Activated naive CD4-positive, alpha-beta T cell treated with anti-CD3 and anti-CD28 coated beads, Interleukin-2, amount 50 U/mL, for 72 hours (primary cell): ENCODE data around the gene LIMK2. TPM values are rescaled to one million over a fixed set of nuclear protein-coding genes. Genes with fewer than 3 reads are reported as not detected.
"Not testable (repeated sequence)": the region's sequence is repeated elsewhere in the genome, so short reads cannot be mapped to it uniquely, and the experiment has no call there.

ENCODE experiments used
- ATAC-seq, 2 donors: fragments of 150-1000 bp; cut with Tn5 transposase; 2 replicates each; pipeline ENCODE4 v1.10.0; 2021; ENCODE audit warnings: mild to moderate bottlenecking in 2 of 2, moderate library complexity in 2 of 2
- DNase-seq, 2 donors: peaks; one replicate each; pipeline ENCODE4 v3.0.0; 2021 to 2022; ENCODE audit warnings: low spot score in 2 of 2
- H3K27ac Mint-ChIP-seq, 2 donors: one replicate each; pipeline ENCODE4 v1.8.0; 2022; ENCODE audit warnings: mild to moderate bottlenecking in 2 of 2, mixed read lengths in 2 of 2
- H3K36me3 Mint-ChIP-seq, 2 donors: one replicate each; pipeline ENCODE4 v1.8.0; 2022; ENCODE audit warnings: mixed read lengths in 2 of 2
- H3K9me3 Mint-ChIP-seq, 2 donors: one replicate each; pipeline ENCODE4 v1.8.0; 2022; ENCODE audit warnings: mixed read lengths in 2 of 2
- total RNA-seq, 2 donors: library from RNA; stranded (reverse); gene quantifications; one replicate each; pipeline ENCODE4 v1.2.3, GENCODE V29; 2022

The LIMK2 gene
- total RNA-seq, 2 donors from 2014 or later: 46.8 to 66.2 TPM

DNA sequence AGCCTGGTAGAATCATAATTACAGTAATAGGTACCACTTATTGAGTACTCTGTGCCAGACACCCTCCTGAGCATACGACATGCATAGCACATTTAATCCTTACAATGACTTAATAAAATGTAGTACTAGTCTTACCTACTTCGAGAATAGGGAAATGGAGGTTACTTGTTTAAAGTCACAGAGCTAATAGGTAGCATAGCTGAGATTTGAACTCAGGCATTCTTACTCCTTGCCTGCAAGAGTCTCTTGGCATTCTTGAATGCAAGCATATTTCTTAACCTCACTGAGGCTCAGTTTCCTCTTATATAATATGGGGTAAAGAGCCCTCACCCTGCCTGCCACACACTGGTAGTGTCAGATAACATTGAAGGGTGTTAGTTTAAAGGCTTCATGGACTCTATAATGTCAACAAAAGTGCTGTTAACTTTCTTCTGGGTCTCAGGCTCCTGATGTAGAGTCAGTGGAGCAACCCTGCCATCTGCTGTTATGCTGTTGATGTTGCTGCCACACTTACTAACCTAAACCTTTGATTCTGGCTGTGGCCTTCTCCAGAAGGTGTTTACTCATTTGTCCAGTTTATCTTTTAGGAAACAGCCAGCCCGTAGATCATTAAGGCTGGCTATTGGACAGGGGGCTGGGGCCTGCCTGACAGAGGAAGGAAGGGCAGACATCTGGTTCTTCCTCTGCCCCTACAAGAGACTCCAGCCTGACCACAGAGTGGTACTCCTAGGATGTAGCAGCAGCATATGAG is 18.9 kb downstream of the LIMK2 start:
- DNase-seq (no peak), ATAC-seq (peak; percentile 25 to 61)
- H3K36me3 Mint-ChIP-seq: peaks cover 0 to 7% of the 10 kb centered on the region in 2 donors
- no peaks in the 10 kb centered on the region for H3K9me3 Mint-ChIP-seq
- H3K27ac Mint-ChIP-seq: peak overlapping the region; percentile 24 to 74

DNA sequence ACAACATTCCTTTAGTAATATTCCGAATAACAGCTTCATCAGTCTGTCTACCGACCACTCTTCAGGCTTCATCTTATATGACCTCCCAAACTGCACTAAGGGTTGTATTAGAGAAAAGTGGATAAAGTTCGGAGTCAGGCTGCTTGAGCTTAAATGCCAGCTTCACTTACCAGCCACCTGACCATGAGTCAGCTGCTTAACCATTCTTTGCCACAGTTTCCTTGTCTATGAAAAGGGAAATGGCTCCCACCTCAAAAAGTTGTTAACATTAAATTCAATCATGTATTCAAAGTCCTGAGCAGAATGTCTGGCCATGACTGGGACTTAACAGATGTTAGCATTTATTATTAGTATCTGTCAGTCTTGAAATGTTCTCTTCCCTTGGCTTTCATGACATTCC is 20.9 kb downstream of the LIMK2 start:
- no peak for ATAC-seq
- H3K9me3 Mint-ChIP-seq: no peaks in the 10 kb centered on the region
- peaks cover 0 to 7% of the 10 kb centered on the region in 2 donors for H3K36me3 Mint-ChIP-seq
- peak overlapping the region in 1 of 2 donors; percentile 29 for H3K27ac Mint-ChIP-seq
- no peak for DNase-seq

DNA sequence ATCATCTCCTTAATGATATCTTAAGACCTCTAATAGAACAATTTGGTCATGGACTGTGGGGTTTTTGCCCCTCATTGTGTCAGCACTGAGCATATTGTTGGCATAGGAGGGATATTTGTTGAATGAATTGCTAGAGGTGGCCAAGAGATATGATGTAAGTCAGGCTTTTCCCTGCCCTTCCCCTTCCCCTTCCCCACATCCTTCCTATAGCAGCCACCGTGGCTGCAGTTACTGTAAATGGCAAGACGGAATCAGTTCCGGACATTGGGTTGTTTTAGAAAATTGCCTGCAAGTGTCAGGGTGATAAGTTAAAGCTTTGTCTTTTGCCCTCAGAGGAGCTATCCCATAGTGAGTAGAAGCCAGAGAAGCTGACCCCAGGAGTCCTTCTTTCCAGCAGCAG is 23.0 kb downstream of the LIMK2 start:
- ATAC-seq (peak in 1 of 2 donors; percentile 55), DNase-seq (no peak)
- H3K36me3 Mint-ChIP-seq: peaks cover 0 to 7% of the 10 kb centered on the region in 2 donors
- no peaks in the 10 kb centered on the region for H3K9me3 Mint-ChIP-seq
- peak overlapping the region; percentile 18 to 48 for H3K27ac Mint-ChIP-seq

DNA sequence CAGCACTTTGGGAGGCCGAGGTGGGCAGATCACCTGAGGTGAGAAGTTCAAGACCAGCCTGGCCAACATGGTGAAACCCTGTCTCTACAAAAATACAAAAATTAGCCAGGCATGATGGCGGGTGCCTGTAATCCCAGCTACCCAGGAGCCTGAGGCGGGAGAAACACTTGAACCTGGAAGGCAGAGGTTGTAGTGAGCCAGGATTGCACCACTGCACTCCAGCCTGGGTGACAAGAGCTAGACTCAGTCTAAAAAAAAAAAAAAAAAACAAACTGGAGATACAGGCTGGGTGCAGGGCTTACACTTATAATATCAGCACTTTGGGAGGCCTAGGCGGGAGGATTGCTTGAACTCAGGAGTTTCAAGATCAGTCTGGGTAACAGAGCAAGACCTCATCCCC is 23.9 kb downstream of the LIMK2 start:
- not testable (repeated sequence) for H3K9me3 Mint-ChIP-seq, H3K36me3 Mint-ChIP-seq, DNase-seq, ATAC-seq
- peak overlapping the region in 1 of 2 donors; percentile 48 for H3K27ac Mint-ChIP-seq

DNA sequence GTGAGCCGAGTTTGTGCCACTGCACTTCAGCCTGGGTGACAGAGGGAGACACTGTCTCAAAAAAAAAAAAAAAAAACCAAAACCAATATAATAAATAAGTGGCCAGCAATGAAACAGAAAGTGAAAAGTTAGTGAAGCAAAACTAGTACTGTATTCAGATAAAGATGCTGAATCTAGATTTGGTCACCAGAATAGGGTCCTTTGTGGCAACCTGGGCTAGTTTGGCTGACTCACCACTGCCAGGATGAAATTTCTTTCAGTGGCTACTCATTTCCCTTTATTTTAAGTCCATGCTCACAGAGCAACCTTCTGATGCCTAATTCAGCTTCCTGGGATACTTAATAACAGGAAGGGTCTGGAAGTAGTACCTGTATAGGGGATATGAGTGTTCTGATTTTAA is 26.0 kb downstream of the LIMK2 start:
- Mint-ChIP-seq H3K36me3 (peaks cover 0 to 12% of the 10 kb centered on the region in 2 donors), H3K9me3 (no peaks in the 10 kb centered on the region), H3K27ac (no peak overlapping the region)
- DNase-seq (no peak), ATAC-seq (peak in 1 of 2 donors; percentile 79)

DNA sequence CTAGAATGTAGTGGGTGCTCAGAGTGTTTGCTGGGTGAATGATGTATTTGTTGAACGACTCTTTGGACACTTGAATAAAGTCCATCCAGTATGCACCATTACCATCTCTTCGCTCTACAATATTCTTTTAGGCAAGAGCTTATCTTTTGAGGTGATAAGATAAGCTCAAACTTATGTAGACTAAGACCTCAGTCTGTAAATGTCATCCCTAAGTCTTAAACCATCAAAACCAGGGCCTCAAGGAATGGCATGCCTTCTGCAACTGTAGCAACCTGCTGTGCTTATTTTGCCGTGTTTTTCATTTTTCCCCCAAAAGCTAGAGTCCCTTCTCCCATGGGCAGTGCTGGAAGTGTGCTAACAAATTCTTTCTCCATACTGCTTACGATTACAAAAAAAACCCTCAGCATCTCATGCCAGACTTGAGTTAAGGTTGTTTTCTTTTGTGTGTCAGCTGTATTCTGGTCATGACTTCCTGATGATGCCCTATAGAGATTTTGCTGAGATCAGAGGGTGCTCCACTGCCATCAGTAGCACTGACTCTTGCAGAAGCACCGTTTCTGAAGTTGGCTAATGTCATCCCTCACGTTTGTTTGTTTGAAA is 27.8 kb downstream of the LIMK2 start:
- no peak for DNase-seq
- Mint-ChIP-seq H3K27ac (peak overlapping the region in 1 of 2 donors; percentile 17), H3K9me3 (no peaks in the 10 kb centered on the region), H3K36me3 (peaks cover 0 to 7% of the 10 kb centered on the region in 2 donors)
- no peak for ATAC-seq

DNA sequence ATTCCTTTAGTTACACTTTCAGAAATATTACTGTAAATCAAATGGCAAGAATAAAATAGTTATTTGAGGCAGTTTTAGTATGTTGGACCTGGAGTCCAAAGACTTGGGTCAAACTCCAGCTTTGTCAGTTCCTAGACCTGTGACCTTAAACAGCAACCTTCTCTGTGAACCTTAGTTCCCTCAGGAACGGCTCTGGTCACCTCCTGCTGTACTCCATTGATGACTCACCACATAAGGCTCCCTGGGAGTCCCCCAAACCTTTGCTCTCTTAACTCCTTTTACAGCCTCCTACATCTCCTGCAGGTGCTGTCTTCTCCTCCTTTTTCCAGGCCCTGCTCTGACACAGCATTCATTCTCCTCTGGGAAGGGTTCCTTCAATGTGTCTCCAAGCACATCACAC is 29.1 kb downstream of the LIMK2 start:
- peak overlapping the region in 1 of 2 donors; percentile 62 for H3K27ac Mint-ChIP-seq
- H3K36me3 Mint-ChIP-seq: peaks cover 0 to 5% of the 10 kb centered on the region in 2 donors
- no peak for DNase-seq
- no peaks in the 10 kb centered on the region for H3K9me3 Mint-ChIP-seq
- ATAC-seq: peak in 1 of 2 donors; percentile 47

DNA sequence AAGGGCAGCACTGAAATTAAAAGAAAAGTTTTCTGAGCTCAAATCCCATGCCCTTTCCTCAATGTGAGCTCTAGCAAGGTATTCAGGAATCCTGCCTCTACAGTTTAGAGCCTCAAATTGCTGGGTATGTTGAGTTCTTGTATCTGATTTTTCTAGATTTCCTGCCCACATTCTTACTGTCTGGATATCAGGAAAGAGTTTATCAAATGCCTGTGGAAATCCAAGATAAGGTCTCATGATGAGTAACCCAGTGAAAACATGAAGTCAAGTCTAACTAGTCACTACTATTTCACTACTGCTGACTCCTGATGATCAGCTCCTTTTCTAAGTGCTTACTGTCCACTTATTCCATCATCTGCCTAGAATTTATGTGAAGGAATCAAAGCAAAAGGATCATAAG is 29.8 kb downstream of the LIMK2 start:
- no peaks in the 10 kb centered on the region for H3K9me3 Mint-ChIP-seq
- ATAC-seq (no peak), DNase-seq (no peak)
- H3K27ac Mint-ChIP-seq: peak overlapping the region in 1 of 2 donors; percentile 59
- H3K36me3 Mint-ChIP-seq: peaks cover 0 to 5% of the 10 kb centered on the region in 2 donors

DNA sequence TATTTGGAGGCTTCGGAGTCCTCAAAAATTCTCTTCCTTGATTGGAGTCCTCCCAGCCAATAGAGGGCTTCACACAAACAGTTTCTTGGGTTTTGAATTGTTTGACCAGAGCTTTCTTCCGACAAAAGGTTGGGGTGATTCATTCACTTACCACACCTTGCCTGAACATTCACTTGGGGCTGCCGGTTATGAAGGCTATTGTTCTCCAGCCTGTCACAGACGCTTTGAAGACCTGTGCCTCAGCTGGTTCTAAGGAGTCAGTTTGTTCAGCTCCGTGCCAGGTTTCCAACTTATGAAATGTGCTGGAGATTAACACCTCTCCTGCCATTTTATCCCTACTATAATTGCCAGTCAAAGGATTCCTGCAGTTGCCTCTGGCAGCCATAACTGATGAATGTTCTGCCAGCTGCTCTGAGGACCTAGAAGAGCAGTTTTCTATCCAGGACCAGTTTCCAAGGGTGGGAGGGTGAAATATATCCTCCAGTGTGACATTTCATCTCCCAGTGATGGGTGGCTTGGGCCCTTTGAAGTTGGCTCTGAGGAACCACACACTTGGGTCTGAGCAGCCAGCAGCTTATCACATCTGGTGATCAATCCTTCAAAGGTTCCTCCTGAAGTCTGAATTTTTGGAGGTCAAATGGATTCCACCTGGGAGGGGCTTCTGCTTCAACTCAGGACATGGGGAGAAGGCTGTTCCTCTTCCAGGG is 31.4 kb downstream of the LIMK2 start:
- ATAC-seq (no peak), DNase-seq (no peak)
- no peaks in the 10 kb centered on the region for H3K9me3 Mint-ChIP-seq
- H3K27ac Mint-ChIP-seq: peak overlapping the region; percentile 59 to 65
- H3K36me3 Mint-ChIP-seq: peaks cover 0 to 5% of the 10 kb centered on the region in 2 donors

DNA sequence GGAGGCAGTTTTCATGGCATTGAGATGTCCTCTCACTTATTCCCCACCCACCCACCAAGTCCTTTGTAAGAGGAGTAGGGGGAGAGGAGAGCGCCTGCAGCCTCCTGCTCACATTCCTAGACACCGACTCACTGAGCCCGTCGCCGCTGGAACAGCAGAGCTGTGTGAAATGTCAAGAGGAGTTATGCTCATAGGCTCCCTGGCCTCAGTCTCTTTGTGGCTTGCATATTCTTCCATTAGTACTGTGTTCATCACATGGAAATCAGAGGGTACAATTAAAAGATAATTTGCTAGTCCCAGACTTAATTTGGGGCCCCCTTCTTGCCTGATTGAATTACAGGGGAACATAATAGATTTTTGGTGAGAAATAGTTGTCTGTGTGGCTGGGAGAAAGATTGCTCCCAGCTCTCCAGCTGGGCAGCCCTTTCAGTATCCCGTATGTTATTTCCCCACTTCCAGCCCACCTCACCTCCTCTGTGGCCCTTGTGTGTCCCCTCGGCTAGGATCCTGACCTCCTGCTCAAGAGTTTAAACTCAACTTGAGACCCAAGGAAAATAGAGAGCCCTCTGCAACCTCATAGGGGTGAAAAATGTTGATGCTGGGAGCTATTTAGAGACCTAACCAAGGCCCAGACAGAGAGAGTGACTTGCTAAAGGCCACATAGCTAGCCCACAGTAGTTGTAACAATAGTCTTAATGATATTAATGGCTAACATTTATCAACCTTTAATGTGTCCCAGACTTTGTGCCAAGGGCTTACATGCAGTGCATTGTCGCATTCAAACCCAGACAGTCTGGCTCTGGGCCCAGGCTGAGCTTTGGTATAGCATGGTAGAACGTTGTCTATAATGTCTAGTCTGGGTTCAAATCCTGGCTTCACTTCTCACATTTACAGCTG is 32.2 kb downstream of the LIMK2 start:
- DNase-seq: no peak
- ATAC-seq: no peak
- Mint-ChIP-seq H3K36me3 (peaks cover 0 to 5% of the 10 kb centered on the region in 2 donors), H3K9me3 (no peaks in the 10 kb centered on the region), H3K27ac (peak overlapping the region in 1 of 2 donors; percentile 36)

DNA sequence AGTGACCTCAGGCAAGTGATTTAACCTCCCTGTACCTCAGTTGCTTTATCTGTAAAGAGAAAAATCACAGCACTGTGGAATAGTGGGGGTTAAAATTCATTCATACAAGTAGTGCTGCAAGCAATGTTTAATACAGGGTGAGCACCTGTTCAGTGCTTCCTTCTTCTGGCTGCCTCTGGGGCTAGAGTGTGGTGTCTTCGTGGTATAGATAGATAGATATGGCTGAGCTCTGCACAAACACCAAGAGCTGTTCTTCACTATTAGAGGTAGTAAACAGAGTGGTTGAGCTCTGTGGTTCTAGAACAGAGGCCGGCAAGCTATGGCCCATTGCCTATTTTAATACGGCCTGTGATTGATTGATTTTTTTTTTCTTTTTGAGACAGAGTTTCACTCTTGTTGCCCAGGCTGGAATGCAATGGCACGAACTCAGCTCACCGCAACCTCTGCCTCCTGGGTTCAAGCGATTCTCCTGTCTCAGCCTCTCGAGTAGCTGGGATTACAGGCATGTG is 32.9 kb downstream of the LIMK2 start:
- Mint-ChIP-seq H3K36me3 (peaks cover 0 to 5% of the 10 kb centered on the region in 2 donors), H3K27ac (no peak overlapping the region), H3K9me3 (no peaks in the 10 kb centered on the region)
- DNase-seq: no peak
- ATAC-seq: no peak

DNA sequence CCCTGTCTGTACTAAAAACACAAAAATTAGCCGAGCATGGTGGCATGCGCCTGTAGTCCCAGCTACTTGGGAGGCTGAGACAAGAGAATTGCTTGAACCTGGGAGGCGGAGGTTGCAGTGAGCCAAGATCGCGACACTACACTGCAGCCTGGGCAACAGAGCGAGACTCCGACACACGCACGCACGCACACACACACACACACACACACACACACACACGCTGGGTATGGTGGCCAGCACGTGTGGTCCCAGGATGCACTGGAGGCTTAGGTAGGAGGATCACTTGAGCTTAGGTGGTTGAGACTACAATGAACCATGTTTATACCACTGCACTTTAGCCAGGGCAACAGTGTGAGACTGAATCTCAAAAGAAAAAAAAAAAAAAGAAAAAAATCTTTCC is 33.9 kb downstream of the LIMK2 start:
- not testable (repeated sequence) for H3K36me3 Mint-ChIP-seq, ATAC-seq, H3K9me3 Mint-ChIP-seq, H3K27ac Mint-ChIP-seq, DNase-seq

DNA sequence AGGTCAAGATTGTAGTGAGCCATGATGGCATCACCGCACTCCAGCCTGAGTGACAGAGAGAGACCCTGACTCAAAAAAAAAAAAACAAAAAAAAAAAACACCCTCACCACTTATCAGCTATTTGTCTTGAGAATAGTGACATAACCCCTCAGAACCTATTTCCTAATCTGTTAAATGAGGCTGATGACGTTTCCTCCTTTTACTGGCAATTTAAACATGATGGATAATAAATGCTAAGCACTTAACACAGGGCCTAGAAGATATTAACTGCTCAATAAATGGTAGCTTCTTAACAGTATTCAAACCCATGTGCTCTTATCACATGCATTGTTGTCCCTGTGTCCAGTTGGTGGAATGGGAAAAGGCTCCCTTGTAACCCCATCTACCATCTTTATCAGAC is 34.6 kb downstream of the LIMK2 start:
- Mint-ChIP-seq H3K27ac (peak overlapping the region in 1 of 2 donors; percentile 33), H3K9me3 (no peaks in the 10 kb centered on the region), H3K36me3 (peaks cover 0 to 5% of the 10 kb centered on the region in 2 donors)
- ATAC-seq: peak in 1 of 2 donors; percentile 5
- DNase-seq: no peak

DNA sequence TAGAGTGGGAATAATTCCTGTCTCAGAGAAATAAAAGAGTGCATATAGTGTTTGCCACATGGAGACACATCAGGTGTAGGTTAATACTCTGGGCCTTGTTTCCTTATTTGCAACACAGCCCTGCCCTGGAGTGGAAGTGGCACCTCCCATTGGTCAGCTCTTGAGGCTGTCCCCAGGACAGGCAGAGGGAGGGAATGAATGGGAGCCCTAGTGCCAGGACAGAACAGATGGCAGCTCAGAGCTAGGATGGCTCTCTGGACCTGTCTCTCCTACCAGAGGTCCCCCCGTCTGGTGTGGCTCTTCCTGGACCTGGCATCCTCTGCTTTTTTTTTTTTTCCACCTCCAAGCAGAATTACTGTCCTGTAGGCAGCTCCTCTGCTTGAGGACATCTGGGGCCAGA is 35.6 kb downstream of the LIMK2 start:
- Mint-ChIP-seq H3K9me3 (no peaks in the 10 kb centered on the region), H3K27ac (peak overlapping the region; percentile 27 to 34), H3K36me3 (no peaks in the 10 kb centered on the region)
- ATAC-seq (peak in 1 of 2 donors; percentile 34), DNase-seq (no peak)

DNA sequence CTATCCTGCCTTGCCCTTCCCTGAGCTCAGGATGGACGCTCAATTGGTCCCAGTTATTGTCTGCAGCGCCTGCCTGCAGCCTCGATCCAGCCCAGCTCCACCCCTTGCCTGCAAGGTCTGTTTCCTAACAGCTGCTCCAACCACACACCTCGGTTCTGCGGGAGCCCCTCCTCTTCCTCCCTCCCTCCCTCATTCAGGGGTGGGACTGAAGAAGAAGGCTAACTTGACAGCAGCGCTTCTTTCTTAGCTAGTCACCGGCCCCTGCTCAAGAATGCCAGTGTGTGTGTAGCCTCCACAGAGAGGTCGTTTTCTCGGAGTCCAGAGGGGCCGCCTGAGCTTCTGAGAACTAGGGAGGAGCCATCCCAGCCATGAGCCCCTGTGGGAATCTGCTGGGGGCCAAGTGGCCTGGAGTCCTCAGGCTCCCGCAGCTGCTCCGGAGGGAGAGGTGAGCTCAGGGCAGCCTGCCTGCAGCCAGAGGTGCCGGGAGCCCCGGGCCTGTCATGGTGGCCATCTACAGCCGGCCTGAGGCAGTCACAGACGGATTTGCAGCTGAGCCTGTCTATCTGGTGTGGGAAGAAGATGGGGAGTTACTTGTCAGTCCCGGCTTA is 36.1 kb downstream of the LIMK2 start:
- peak overlapping the region; percentile 27 to 34 for H3K27ac Mint-ChIP-seq
- DNase-seq: peak in 1 of 2 donors; percentile 47
- ATAC-seq: peak; percentile 69 to 98
- no peaks in the 10 kb centered on the region for H3K9me3 Mint-ChIP-seq
- H3K36me3 Mint-ChIP-seq: no peaks in the 10 kb centered on the region
